HG03060 (cell line): Measurements from ENCODE around the gene TIRAP.
"Not testable (repeated sequence)": the region's sequence is repeated elsewhere in the genome, so short reads cannot be mapped to it uniquely, and the experiment has no call there.

Source experiments
- ATAC-seq: cut with Tn5 transposase; IDR thresholded peaks from one replicate; pipeline ENCODE4 v1.9.1; 2021; ENCODE audit warnings: low read depth, moderate number of reproducible peaks; ENCODE audit not compliant: unreplicated experiment

Gene TIRAP, protein sequence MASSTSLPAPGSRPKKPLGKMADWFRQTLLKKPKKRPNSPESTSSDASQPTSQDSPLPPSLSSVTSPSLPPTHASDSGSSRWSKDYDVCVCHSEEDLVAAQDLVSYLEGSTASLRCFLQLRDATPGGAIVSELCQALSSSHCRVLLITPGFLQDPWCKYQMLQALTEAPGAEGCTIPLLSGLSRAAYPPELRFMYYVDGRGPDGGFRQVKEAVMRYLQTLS

DNA sequence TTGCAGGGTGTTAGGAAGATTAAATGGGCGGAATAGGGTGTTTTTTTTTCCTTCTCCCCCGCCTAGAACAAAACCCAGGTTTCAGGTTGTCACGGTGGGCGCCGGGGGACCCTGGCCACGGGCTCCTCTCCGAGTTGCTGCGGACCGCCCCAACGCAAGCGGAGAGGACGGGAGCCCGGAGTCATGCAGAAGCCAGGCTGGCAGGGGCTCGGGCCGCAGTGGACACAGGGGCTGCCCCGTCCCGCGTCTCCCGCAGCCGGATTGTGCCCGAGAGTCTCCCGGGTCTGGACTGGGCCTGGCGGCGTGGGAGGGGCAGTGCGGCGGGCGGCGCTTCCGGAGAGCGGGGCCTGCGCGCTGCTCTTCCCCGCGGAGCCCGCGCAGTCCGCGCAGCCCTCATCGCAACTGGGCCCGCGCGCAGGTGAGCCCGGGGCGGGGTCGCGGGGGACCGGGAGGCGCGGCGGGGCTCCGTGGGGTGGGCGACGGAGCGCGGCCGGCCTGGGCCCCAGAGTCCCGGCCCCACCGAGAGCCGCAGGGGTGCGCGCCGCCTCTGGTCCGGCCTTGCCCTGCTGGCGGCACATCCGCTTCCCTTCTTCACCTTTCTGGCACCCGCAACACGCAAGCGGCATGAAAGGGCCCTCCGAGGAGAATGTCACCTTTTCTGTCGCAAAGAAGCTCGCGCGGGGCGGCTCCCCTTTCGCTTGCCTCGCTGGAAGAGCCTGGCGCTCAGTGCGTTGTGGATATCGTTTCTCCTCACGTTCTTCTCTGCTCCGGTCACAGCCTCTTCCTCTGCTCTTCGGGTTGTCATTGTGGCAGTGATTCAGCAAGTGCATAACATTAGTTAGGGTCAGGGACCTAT is at the start of gene TIRAP:
Gene TIRAP, plus strand, starts transcription at position 358 of the 856 bp plus-strand sequence. CDS start 7,802 bp downstream, outside the sequence.
- no peak for ATAC-seq

DNA sequence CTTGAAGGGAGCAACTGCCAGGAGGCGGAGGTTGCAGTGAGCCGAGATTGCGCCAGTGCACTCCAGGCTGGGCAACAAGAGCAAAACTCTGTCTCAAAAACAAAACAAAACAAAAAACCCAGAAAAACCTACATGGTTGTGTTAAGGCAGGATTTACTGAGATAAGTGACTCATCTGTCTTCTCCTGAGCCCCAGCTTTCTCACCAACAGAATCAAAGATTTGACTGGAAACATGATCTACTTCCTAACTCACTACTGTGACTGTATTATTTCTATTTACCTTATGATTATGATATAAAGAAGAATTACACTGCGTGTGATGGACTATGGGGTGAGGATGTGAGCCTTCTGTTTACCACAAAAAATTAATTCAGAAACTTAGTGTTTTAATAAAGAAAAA is 49.5 kb upstream of the TIRAP start:
- no peak for ATAC-seq

DNA sequence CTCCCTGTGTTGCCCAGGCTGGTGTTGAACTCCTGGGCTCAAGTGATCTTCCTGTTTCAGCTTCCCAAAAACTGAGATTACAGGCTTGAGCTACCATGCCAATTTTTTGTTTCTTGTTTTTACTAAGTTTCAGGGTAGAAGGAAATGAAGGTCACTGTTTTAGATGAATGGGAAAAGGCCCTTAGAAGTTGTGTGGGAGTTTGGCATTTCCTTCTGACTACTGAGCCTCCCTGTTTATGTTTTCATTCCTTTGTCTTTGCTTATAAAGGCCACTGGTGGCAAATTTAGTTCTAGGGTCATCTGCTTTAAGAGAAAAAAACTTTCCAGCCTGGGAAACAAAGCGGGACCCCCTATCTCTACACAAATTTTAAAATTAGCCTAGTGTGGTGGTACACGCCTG is 36.3 kb upstream of the TIRAP start:
- no peak for ATAC-seq

DNA sequence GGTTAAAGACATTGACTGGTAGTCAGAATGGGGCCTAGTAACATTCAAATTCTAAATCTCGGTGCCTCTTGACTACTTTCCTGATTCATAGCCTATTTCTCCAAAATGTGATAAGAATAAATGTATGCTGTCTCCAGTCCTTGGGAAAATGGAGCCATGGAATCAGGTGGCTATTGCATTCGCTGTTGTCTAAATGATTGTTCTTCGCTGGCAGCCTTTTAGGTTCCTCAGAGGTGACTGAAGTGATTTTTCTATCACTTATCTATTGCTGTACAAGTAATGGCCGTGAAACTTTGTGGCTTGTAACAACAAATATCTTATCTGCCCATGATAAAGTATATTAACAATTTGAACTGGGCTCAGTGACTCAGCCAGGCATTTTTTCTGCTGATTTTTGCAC is 29.6 kb upstream of the TIRAP start:
- ATAC-seq: no peak

DNA sequence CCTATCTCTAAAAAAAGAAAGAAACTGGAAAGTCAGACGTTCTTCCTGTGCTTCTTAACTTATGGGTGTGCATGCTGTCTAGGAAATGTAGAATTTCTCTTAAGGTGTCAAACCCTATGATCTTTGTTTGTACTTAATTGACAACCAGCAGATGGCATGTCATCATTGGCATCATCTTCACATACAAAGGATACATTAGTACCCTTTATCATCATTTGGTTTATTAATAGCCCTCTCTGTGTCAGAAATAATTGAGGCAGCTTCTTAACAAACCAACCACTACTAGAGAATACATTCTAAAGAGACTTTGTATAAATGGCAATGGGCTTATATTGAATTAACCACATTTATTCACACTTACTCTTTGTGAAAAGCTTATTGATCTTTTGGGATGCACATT is 28.1 kb upstream of the TIRAP start:
- no peak for ATAC-seq

DNA sequence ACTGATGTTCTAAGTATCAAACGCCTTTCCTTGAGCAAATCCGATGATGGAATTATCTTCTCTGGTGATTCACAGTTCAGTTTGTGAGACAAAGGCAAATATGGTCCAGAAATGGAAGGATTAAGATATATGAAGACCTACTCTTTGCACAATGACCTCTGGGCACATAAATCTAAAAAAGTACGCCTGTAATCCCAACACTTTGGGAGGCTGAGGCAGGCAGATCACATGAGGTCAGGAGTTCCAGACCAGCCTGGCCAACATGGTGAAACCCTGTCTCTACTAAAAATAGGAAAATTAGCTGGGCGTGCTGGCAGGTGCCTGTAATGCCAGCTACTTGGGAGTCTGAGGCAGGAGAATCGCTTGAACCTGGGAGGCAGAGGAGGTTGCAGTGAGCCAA is 27.4 kb upstream of the TIRAP start:
- ATAC-seq: not testable (repeated sequence)

DNA sequence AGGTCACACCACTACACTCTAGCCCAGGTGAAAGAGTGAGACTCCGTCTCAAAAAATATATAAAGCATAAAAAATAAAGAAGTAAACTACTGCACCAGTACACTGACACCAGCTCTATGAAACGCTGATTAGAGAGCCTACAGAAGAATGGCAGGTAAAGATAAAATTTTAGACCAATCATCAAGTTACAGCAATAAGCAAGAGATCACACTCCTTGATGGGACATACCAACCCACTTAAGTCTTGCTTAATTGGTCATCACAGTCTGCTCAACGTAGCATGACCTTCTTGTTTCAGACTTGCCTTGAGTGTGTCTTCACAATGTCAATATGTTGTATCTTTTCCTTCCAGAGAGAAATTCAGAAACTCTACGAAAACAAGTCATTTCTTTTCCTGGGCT is 26.7 kb upstream of the TIRAP start:
- ATAC-seq: no peak

DNA sequence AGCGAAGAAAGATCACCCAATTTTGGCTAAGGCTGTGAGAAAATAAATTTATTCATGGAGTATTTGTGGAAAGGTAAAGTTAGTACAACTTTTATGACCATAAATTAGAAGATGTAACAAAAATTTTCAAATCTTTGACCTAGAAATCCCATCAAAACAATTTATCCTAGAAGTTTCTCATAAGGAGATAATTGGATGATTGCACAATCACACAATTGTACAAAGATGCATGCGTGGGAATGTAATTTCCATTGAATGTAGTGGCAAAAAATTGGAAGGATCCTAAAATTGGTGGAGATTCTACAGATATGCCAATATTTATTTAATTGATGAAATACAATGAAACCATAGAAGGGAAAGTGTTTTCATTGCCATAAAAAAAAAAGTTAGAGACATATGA is 25.7 kb upstream of the TIRAP start:
- ATAC-seq: no peak

DNA sequence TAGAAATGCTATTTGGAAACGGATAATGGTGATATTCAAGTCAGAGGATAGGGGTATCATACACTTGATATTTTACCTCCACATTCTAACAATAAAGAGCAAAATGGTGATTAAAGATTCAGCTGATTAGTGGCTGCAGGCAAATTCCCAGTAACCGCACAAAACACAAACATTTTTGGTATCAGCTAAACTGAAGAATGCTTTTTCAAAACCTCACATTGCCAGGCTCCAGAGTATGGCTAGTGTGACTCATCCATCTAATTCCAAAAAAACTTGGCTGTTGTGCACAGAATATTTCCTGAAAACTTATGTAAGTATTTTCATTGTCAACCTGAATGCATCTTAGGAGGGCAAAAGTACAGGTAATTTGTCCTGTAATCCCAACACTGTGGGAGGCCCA is 25.1 kb upstream of the TIRAP start:
- no peak for ATAC-seq

DNA sequence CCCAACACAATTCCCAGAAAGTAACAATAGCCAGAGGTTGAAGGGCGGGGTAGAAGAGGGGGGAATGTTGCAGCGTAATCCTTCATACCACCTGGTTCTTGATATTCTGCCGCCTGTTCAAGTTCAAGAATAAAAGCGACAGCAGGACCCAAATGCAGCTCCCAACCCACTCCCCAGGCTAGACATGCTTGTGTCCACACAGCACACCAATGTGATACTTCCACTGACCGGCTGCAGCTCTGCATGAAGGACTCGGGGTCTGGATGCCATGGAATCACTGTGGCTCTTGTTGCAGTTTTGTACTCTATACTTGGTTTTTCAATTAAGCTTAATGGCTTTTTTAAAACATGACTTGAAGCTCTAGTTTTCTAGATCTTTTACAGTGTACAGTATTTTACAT is 20.7 kb upstream of the TIRAP start:
- ATAC-seq: no peak

DNA sequence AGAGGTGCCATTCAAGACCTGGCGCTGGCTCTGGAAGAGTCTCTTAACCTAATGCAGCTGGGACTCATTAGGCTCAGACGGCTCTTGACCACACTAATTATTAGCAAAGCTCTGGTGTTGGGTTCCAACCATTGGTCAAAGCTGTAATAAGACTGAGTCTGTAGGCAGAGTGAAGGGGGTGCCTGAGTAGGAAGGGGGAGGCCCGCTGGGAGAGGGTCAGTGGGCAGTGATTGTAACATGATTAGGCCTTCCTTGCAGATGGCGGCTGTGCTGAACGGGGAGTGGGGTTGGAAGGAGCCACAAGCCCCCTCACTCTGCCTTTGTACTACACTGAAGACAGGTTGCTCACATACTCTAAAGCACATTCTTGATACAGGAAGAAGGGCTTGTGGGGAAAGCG is 19.4 kb upstream of the TIRAP start:
- ATAC-seq: no peak

DNA sequence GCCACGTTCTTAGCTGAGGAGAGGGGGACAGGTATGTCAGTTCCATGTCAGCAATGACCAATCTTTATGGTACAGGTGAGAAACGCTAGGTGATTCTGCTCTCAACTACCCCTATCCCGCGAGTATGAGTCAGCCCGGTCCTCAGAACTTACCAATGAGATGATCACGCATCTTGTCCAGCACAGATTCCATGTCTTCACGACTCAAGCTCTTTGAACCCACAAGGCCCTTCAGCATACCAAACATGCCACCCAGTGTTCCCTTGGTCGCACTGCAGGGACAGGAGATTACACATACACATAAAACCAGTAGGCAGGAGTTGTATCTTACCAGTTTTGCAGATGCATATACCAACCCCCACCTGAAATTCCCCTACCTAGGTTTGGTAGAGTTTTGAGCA is 17.1 kb upstream of the TIRAP start:
- ATAC-seq: no peak

DNA sequence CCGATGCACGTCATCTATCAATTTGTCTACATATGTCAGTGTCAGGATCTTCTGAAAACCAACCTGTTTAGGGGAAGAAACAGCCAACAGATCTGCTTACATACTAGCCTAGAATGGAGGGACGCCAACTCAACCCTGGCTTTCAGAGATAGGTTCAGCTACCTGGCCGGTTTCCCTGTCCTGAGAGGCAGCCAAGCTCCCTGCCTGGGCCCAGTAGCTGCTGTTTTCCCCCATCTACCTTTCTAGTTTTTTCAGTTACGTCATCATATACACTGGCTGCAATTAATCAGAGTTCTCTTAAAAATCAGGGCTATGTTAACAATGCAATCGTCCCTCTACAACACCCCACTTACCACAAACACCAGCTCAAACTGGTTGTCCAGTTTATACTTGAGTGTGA is 15.2 kb upstream of the TIRAP start:
- ATAC-seq: no peak

DNA sequence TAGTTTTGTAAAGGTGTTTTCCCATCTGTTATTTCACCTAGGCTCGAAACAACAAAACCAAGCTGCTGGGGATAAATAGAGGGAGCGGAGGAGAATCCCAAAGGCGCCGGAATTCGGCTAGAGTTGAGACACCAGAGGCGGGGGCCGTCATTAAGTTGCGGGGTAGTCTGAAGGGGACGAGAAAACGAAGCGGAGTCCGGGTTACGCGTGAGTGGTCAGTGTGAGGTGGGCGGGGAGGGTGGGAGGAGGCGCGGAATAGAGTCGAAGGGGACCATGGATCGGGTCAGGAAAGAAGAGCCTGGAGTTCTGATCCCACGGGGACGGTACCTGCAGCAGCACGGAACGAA is 14.6 kb upstream of the TIRAP start:
- ATAC-seq: no peak

DNA sequence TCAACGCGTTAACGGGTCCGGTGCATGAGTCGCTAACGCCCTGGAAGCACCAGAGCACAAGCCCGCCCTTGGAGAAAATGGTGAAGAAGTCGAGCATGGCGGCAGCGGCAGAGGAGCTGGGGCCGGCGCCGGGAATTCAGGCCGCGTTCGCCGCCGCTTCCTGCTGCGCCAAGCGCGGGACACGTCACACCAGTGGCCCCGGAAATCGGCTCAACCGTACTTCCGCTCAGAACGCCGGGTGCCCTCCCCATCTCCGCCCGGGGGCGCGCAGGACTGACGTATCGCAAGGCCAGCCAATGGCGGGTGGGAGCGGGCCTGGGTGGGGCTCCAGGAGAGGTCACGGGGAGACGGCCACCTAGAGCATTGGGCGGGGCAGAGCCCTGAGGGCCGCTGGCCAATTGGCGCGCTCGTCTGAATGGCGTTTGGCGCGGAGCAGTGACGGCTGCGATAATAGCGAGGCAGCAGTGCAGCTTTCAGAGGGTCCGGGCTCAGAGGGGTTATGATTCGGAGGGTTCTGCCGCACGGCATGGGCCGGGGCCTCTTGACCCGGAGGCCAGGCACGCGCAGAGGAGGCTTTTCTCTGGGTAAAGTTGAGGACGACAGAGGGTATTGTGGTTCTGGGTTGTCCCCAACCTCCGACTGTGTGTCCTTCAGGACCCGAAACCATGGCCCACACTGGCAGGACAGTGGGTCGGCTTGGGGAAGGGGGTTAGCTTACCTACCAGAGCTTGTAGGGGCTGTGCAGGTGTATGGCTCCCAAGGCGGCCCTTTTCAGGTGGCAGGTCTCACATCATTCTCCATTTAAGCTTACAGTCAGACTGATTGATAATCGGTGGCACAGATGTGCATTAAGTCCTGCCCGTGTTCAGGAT is 13.9 kb upstream of the TIRAP start, which contains the start of the genes FOXRED1 and SRPRA:
Gene FOXRED1, plus strand, starts transcription at position 447 of the 872 bp plus-strand sequence. Its CDS starts 53 bp downstream, at position 500.
Gene SRPRA, minus strand, starts transcription at position 188 of the 872 bp plus-strand sequence. Its CDS starts 91 bp downstream, at position 97.
- ATAC-seq: peak; percentile 96

DNA sequence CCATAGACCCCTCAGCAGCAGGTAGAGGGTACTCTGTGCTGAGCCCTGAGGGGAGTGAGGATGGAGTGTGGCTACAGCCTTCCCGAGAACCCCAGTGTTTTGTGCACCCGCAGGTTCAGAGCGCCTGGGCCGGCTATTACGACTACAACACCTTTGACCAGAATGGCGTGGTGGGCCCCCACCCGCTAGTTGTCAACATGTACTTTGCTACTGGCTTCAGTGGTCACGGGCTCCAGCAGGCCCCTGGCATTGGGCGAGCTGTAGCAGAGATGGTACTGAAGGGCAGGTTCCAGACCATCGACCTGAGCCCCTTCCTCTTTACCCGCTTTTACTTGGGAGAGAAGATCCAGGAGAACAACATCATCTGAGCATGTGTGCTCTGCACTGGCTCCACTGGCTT is 5.6 kb upstream of the TIRAP start:
- no peak for ATAC-seq

DNA sequence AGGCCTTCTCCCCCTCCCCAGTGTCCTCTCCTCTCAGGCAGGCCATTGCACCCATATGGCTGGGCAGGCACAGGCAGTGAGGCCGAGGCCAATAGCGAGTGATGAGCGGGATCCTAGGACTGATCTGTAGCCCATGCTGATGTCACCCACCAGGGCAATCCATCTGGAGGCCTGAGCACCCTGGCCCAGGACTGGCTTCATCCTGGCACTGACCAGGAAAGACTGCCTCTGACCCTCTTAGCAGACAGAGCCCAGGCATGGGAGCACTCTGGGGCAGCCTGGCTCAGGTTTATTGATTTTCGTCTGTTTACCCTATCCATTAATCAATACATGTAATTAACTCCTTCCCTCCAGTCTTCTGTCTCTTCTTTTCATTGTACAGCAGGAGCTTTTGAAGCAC is 5.1 kb upstream of the TIRAP start:
- no peak for ATAC-seq

DNA sequence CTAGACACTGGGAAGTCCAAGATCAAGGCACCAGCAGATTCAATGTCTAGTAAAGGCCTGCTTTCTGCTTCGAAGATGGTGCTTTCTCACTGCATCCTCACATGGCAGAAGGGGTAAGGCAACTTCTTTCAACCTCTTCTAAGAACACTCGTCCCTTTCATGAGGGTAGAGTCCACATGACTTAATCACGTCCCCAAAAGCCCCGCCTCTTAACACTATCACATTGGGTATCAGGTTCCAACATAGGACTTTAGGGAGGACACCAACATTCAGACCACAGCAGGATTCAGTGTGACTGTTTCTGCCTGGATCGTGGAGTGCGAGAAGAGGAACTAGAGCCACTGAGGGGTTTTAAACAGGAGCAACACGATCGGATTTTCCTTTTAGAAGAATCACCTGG is 3.7 kb upstream of the TIRAP start:
- ATAC-seq: no peak

DNA sequence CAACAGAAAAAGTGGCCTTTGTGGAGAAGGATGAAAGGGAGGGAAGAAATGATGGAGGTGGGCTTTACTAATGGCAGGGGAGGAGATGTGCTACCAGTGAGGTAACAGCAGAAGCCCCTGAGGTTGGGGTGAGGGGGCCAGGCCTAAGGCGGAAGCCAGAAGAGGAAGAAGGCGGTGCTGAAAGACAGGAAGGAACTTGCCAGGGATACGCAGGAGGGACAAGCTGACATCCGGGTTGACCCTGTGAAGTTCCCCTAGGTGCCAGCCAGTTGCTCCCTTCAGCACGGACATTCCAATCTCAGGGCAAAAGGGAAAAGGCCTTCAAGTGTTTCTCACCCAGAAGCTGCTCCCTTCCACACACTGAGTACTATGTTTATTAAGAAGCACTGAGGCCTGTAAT is 2.3 kb upstream of the TIRAP start:
- ATAC-seq: no peak

DNA sequence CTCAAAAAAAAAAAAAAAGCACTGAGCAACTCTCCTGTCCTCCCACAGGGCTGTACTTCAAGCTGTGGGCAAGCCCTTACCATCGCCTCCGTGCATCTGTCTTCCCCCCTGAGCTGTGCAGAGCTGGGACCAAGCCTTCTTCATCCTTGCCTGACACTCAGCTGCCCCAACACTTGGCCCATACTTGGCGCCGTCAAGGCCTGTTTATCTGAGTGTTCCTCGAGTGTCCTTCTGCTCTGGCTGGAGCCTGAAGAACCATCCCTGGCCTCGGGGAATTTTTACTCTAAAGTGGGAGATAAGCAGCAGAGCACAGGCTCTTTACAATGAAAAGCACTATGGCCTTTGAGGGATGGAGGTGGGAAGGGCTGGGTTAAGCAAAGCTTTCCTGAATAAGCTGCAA is 1.6 kb upstream of the TIRAP start:
- ATAC-seq: no peak

DNA sequence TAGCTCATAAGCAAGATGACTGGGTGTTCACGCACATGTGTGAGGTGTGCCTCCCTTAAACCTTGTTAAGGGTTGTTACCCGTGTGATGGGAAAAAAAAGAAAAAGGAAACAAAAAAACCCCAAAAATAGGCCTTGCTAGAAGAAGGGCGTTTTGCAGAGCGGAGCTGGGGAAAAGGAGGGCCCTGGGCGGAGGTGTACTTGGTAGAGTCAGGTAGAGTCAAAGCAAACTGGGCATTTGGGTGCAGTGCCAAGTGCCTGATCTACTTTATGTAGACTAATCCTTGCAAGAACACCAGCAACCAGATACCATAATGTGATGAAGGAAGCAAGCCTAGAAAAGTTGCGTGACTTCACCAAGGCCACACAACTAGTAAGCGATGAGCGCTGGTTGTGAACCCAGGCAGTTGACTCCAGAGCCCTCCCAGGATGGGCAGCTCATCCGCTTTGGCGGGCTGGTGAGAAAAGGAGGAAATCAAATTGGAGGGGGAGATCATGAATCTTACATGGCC is 1.2 kb upstream of the TIRAP start:
- ATAC-seq: no peak
